Smooth muscle cell of the coronary artery (primary cell): Measurements from ENCODE around the gene DCHS2. TPM values are rescaled to one million over a fixed set of nuclear protein-coding genes. Genes with fewer than 3 reads are reported as not detected.

Experiments used
- total RNA-seq: library from RNA; depleted of rRNA; stranded (reverse); fragments of >200 nt; gene quantifications from 2 replicates; pipeline ENCODE4 v1.2.3, GENCODE V29; 2014; ENCODE audit warnings: low replicate concordance

The DCHS2 gene
- not detected in 2 replicates for total RNA-seq

GRCh38 chr4:154491341-154492271, at the start of gene DCHS2:
DCHS2 (minus strand) TSS chr4:154491799; CDS start chr4:154491355, 444 bp downstream.

Other genes starting within 250 kb of the DCHS2 start
- gene PLRG1, start 58.6 kb upstream of the DCHS2 start, total RNA-seq: 52.0 and 94.9 TPM in 2 replicates
- 0.08 TPM in 1 of 2 replicates, not detected in the other for gene FGB, start 71.2 kb upstream of the DCHS2 start, total RNA-seq
- not detected in 2 replicates for gene FGA, start 98.9 kb upstream of the DCHS2 start, total RNA-seq
- gene FGG, start 120.9 kb upstream of the DCHS2 start, total RNA-seq: not detected in 2 replicates